K562 (cell line): ENCODE data around the gene DCAF10. TPM values are rescaled to one million over a fixed set of nuclear protein-coding genes. Genes with fewer than 3 reads are reported as not detected.

ENCODE experiments used
- ARHGAP35 ChIP-seq: fragments of 450-650 bp; IDR thresholded peaks from 2 replicates; pipeline ENCODE4 v1.6.1; 2018; ENCODE audit not compliant: partially characterized antibody
- CCNT2 ChIP-seq: IDR thresholded peaks from 2 replicates; pipeline ENCODE4 v1.6.1; 2011; ENCODE audit warnings: borderline replicate concordance, low read depth, mild to moderate bottlenecking, moderate library complexity, mixed read lengths, low read length; ENCODE audit not compliant: insufficient read length; ENCODE audit errors: extremely low read depth
- CEBPG ChIP-seq, 3 experiments: fragments of 200-800 bp in 1 of 3; sonication (Bioruptor generic) in 1 of 3; sonication (generic) in 1 of 3; formaldehyde crosslinking in 1 of 3; IDR thresholded peaks in 2 of 3; conservative IDR thresholded peaks in 1 of 3; 2 replicates each; pipeline versions ENCODE4 v1.6.1 to v1.8.0; 2016 to 2022; ENCODE audit warnings: missing compliant biosample characterization in 2 of 3, missing genetic modification characterization in 2 of 3, mild to moderate bottlenecking in 1 of 3, missing genetic modification reagents in 1 of 3
- CREBBP ChIP-seq: IDR thresholded peaks from one replicate; pipeline ENCODE4 v1.6.1; 2012; ENCODE audit warnings: low read depth, mild to moderate bottlenecking, control low read depth, inconsistent platforms, low read length
- DMBX1 ChIP-seq: fragments of 250-450 bp; sonication (Bioruptor Pico); IDR thresholded peaks from 2 replicates; pipeline ENCODE4 v1.8.0; 2022; ENCODE audit warnings: inconsistent platforms, mild to moderate bottlenecking, moderate library complexity, borderline replicate concordance
- ELF1 ChIP-seq: fragments of 200-800 bp; sonication (Bioruptor generic); IDR thresholded peaks from 2 replicates; pipeline ENCODE4 v1.6.1; 2016; ENCODE audit warnings: missing genetic modification characterization, missing compliant biosample characterization
- MAFF ChIP-seq: IDR thresholded peaks from 2 replicates; pipeline ENCODE4 v1.6.1; 2012; ENCODE audit warnings: low read length, improper control_type of control experiment
- NCOA6 ChIP-seq: fragments of 450-650 bp; IDR thresholded peaks from 2 replicates; pipeline ENCODE4 v1.6.1; 2017; ENCODE audit warnings: mild to moderate bottlenecking
- PCBP1 ChIP-seq: fragments of 200-400 bp; formaldehyde crosslinking; IDR thresholded peaks from 2 replicates; pipeline ENCODE4 v1.6.1; 2018; ENCODE audit warnings: mild to moderate bottlenecking, low read depth, low read length; ENCODE audit not compliant: poor library complexity, severe bottlenecking
- SAFB ChIP-seq: fragments of 200-400 bp; formaldehyde crosslinking; IDR thresholded peaks from 2 replicates; pipeline ENCODE4 v1.6.1; 2017; ENCODE audit warnings: low read depth, low read length, borderline replicate concordance
- SIX5 ChIP-seq, 2 experiments: IDR thresholded peaks; 2 replicates each; pipeline ENCODE4 v1.6.1; 2011; ENCODE audit warnings: low read length in 2 of 2, borderline replicate concordance in 1 of 2, low read depth in 1 of 2, mild to moderate bottlenecking in 1 of 2, moderate library complexity in 1 of 2; ENCODE audit not compliant: insufficient read depth in 1 of 2
- SMAD1 ChIP-seq: fragments of 150-350 bp; IDR thresholded peaks from 2 replicates; pipeline ENCODE4 v1.6.1; 2014; ENCODE audit warnings: low read length, low read depth; ENCODE audit not compliant: partially characterized antibody
- SMAD2 ChIP-seq: fragments of 150-350 bp; IDR thresholded peaks from 2 replicates; pipeline ENCODE4 v1.6.1; 2014; ENCODE audit warnings: low read depth, mild to moderate bottlenecking, low read length
- SNIP1 ChIP-seq: fragments of 450-650 bp; IDR thresholded peaks from 2 replicates; pipeline ENCODE4 v1.7.1; 2017; ENCODE audit warnings: low read depth, mild to moderate bottlenecking
- ZNF124 ChIP-seq: sonication (generic); formaldehyde crosslinking; IDR thresholded peaks from 2 replicates; pipeline ENCODE4 v1.8.1; 2022; ENCODE audit warnings: missing genetic modification reagents
- ZNF239 ChIP-seq: fragments of 250-450 bp; sonication (Bioruptor Pico); IDR thresholded peaks from 2 replicates; pipeline ENCODE4 v1.4.0; 2020; ENCODE audit warnings: mild to moderate bottlenecking
- ZNF316 ChIP-seq: fragments of 450-650 bp; IDR thresholded peaks from 2 replicates; pipeline ENCODE4 v1.6.1; 2016
- ZNF445 ChIP-seq: fragments of 250-450 bp; sonication (Bioruptor Pico); IDR thresholded peaks from 2 replicates; pipeline ENCODE4 v1.4.0; 2020; ENCODE audit warnings: low read depth, mild to moderate bottlenecking, moderate library complexity
- ZNF707 ChIP-seq: fragments of 250-450 bp; sonication (Bioruptor Pico); conservative IDR thresholded peaks from 2 replicates; pipeline ENCODE4 v1.8.0; 2022; ENCODE audit warnings: inconsistent platforms, mild to moderate bottlenecking, moderate library complexity
- polyA plus RNA-seq, 8 experiments: library from polyadenylated mRNA; depleted of rRNA in 4 of 8; stranded (reverse) in 5 of 8; unstranded in 3 of 8; fragments of >200 nt; fragmentation: Nextera tagmentation in 2 of 8; fragmentation: Illumina TruSeq in 1 of 8; extraction: Ambion mirVana in 2 of 8; extraction: Trizol in 1 of 8; gene quantifications; 2 replicates each; pipeline versions ENCODE4 v1.2.1 to v1.2.3, GENCODE V29; 2011 to 2014; ENCODE audit warnings: inconsistent platforms in 1 of 8, missing spikeins in 1 of 8
- total RNA-seq, 7 experiments: library from RNA; depleted of rRNA in 6 of 7; stranded (reverse); fragments of >200 nt in 6 of 7; fragmentation: Illumina TruSeq in 2 of 7; extraction: Trizol in 2 of 7; gene quantifications; 2 replicates each; pipeline versions ENCODE4 v1.2.1 to v1.2.3, GENCODE V29; 2011 to 2021; ENCODE audit warnings: low replicate concordance in 1 of 7
- TF ChIP-seq, protein P1 (sequence below): fragments of 250-450 bp; sonication (Bioruptor Pico); IDR thresholded peaks from 2 replicates; pipeline ENCODE4 v1.5.0; 2021
- TF ChIP-seq, protein P2 (sequence below): fragments of 250-450 bp; sonication (Bioruptor Pico); IDR thresholded peaks from 2 replicates; pipeline ENCODE4 v1.8.0; 2022; ENCODE audit warnings: moderate library complexity, mild to moderate bottlenecking, inconsistent platforms
- TF ChIP-seq, protein P3 (sequence below): sonication (generic); formaldehyde crosslinking; IDR thresholded peaks from 2 replicates; pipeline ENCODE4 v1.8.1; 2022; ENCODE audit warnings: missing genetic modification reagents
- TF ChIP-seq, protein P4 (sequence below): fragments of 250-450 bp; sonication (Bioruptor Pico); IDR thresholded peaks from 2 replicates; pipeline ENCODE4 v1.9.0; 2021; ENCODE audit warnings: mild to moderate bottlenecking
- TF ChIP-seq, protein P5 (sequence below): sonication (generic); formaldehyde crosslinking; IDR thresholded peaks from 2 replicates; pipeline ENCODE4 v1.8.0; 2022; ENCODE audit warnings: mild to moderate bottlenecking, missing genetic modification reagents

DCAF10 gene
- total and polyA plus RNA-seq, 9 of the 15 experiments (the other 6 are each of a cell fraction or from before 2014, with no cell fraction given) = 6.8 to 40.1 (median 16.9) TPM

DNA sequence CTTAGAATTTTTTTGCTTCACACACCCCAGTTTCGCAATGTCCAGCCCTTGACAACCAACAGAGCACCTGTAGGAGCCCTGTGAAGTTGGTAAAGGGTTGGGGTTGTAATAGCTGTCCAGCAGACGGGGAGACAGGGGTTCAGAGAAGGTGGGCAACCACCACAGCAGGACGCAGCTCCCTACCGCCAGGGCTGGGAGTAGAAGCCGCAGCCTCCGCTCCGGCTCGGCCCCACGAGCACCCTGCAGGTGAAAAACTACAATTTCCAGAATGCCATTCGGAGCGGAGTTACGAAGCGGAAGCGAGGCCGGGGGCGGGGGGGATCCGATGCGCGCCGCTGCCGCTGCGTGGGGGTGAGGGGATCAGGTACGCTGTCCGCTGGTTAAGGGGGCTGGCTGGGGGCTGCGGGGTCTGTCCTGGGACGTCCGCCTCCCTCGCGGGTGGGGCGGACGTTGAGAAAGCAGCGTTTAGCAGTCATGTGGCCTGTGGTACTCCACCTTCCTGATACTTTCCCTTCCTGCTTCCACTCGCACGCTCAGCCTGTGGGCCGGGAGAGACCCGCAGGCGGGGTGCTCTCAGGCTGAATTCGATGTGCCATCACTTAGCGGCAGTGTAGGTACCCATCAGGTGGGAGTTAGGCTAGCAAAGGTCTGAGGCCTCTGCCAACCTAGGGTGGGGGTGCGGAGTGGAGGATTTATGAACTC is 47.0 kb upstream of the DCAF10 start, which contains the start of gene TRMT10B (continued):
- TF ChIP-seq, protein P1, sequence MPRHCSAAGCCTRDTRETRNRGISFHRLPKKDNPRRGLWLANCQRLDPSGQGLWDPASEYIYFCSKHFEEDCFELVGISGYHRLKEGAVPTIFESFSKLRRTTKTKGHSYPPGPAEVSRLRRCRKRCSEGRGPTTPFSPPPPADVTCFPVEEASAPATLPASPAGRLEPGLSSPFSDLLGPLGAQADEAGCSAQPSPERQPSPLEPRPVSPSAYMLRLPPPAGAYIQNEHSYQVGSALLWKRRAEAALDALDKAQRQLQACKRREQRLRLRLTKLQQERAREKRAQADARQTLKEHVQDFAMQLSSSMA = no peak
- TF ChIP-seq ZNF707 (no peak), SAFB (no peak), ARHGAP35 (no peak), CCNT2 (no peak), ZNF124 (no peak), CEBPG (CRISPR knock-in tag; IDR thresholded peaks at IDR 0.05) (peak; percentile 81), CEBPG (tag; conservative IDR thresholded peaks at IDR 0.05 in 1 of 2, IDR thresholded peaks at IDR 0.05 in 1 of 2) (peak; percentile 70 to 89), SIX5 (IDR thresholded peaks at IDR 0.05; ENCODE audit: borderline replicate concordance in 1 of 2, insufficient read depth in 1 of 2, low read depth in 1 of 2, low read length in 2 of 2) (peak; percentile 51 to 60; a peak in 3 of 4 replicates), DMBX1 (CRISPR knock-in tag) (no peak), SNIP1 (no peak), MAFF (no peak), ELF1 (tag) (peak; percentile 90), ZNF239 (CRISPR knock-in tag) (no peak), ZNF445 (CRISPR knock-in tag) (no peak), PCBP1 (peak; percentile 35), ZNF316 (peak; percentile 16; the same call in 1 of the 2 replicates), CREBBP (no peak), SMAD2 (no peak), SMAD1 (no peak), NCOA6 (no peak)
- TF ChIP-seq, protein P2, sequence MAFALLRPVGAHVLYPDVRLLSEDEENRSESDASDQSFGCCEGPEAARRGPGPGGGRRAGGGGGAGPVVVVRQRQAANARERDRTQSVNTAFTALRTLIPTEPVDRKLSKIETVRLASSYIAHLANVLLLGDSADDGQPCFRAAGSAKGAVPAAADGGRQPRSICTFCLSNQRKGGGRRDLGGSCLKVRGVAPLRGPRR = no peak
- TF ChIP-seq, protein P3, sequence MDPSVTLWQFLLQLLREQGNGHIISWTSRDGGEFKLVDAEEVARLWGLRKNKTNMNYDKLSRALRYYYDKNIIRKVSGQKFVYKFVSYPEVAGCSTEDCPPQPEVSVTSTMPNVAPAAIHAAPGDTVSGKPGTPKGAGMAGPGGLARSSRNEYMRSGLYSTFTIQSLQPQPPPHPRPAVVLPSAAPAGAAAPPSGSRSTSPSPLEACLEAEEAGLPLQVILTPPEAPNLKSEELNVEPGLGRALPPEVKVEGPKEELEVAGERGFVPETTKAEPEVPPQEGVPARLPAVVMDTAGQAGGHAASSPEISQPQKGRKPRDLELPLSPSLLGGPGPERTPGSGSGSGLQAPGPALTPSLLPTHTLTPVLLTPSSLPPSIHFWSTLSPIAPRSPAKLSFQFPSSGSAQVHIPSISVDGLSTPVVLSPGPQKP (CRISPR knock-in tag) = no peak
- TF ChIP-seq, protein P4, sequence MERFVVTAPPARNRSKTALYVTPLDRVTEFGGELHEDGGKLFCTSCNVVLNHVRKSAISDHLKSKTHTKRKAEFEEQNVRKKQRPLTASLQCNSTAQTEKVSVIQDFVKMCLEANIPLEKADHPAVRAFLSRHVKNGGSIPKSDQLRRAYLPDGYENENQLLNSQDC = no peak
- TF ChIP-seq, protein P5, sequence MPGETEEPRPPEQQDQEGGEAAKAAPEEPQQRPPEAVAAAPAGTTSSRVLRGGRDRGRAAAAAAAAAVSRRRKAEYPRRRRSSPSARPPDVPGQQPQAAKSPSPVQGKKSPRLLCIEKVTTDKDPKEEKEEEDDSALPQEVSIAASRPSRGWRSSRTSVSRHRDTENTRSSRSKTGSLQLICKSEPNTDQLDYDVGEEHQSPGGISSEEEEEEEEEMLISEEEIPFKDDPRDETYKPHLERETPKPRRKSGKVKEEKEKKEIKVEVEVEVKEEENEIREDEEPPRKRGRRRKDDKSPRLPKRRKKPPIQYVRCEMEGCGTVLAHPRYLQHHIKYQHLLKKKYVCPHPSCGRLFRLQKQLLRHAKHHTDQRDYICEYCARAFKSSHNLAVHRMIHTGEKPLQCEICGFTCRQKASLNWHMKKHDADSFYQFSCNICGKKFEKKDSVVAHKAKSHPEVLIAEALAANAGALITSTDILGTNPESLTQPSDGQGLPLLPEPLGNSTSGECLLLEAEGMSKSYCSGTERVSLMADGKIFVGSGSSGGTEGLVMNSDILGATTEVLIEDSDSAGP (CRISPR knock-in tag) = no peak
